Measurements from ENCODE around the gene MYO1E. TPM values are rescaled to one million over a fixed set of nuclear protein-coding genes. Genes with fewer than 3 reads are reported as not detected.

MYO1E gene
- total and polyA plus RNA-seq, 2 of the 8 experiments (the other 6 are each of a cell fraction or from before 2014, with no cell fraction given): 19.6 to 142 TPM

DNA sequence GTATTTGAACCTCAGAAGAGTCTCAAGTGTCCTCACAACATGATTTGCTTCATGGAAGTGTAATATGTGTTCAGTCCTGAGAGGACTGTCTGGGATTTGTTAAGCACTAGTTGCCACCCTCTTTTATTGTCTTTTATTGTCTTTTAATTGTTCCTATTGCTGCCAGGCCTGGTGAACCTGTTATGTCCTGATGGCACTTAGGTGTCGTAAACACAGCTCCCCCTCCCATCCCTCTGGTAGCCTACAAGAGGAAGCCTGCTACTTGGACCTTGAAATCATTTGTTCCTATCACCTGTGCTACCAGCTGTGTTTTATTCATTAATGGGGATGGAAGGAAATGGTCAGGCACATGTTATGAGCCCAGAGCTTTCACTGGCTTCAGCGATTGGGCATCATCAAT lies 248.4 kb downstream of the MYO1E start:
- peaks cover 8 to 61% (median 43%) of the 10 kb centered on the region in 4 experiments; a peak in 7 of 8 replicates for H3K36me3 ChIP-seq (ENCODE audit: control insufficient read depth in 2 of 4, insufficient read depth in 4 of 4, low read length in 3 of 4)
- no peak overlapping the region for H3K18ac ChIP-seq (ENCODE audit: extremely low read depth, low read length)
- H3K4me3 ChIP-seq (ENCODE audit: extremely low read depth in 1 of 4, insufficient read depth in 2 of 4, low read depth in 3 of 4, low read length in 4 of 4): no peak overlapping the region
- no peak overlapping the region for H3K9ac ChIP-seq (replicated peaks in 1 of 4; ENCODE audit: extremely low read depth in 1 of 4, low read depth in 3 of 4, low read length in 3 of 4)
- H2BK5ac ChIP-seq (ENCODE audit: low read depth, low read length): no peak overlapping the region
- H3K27me3 ChIP-seq (replicated peaks in 1 of 4; ENCODE audit: control insufficient read depth in 3 of 4, extremely low read depth in 1 of 4, insufficient read depth in 3 of 4, low read length in 3 of 4): no peaks in the 10 kb centered on the region
- ChIA-PET CTCF (ENCODE audit: partially characterized antibody) (interaction anchor here (0.6 to 1.6 kb wide), 6 partner anchors 10 to 157 kb away, joined by 3 to 4 read pairs (median 3); no protein-coding TSS in a partner anchor), POLR2A (ENCODE audit: partially characterized antibody) (interaction anchor here (0.9 to 2.2 kb wide), 3 partner anchors 8 to 14 kb away, joined by 3 to 7 read pairs (median 5); no protein-coding TSS in a partner anchor)
- no peak overlapping the region for H2BK20ac ChIP-seq (ENCODE audit: low read length)
- no peaks in the 10 kb centered on the region for H3K23me2 ChIP-seq (ENCODE audit: low read depth, low read length)
- no peak overlapping the region for H3K14ac ChIP-seq (ENCODE audit: insufficient read length)
- H4K20me1 ChIP-seq (replicated peaks in 1 of 2; ENCODE audit: control insufficient read depth in 1 of 2, insufficient read depth in 2 of 2, low read length in 2 of 2): no peaks in the 10 kb centered on the region
- no peaks in the 10 kb centered on the region for H3K79me1 ChIP-seq (ENCODE audit: low read depth, low read length)
- no peak for DNase-seq (ENCODE audit: low read depth in 1 of 2, low spot score in 2 of 2)
- no peak overlapping the region for H3K4me2 ChIP-seq (ENCODE audit: insufficient read depth in 1 of 2, low read depth in 2 of 2, low read length in 2 of 2)
- H3K4ac ChIP-seq (replicated peaks; ENCODE audit: insufficient read length, low read depth, low read length): no peak overlapping the region
- no peak overlapping the region for H2BK120ac ChIP-seq (replicated peaks; ENCODE audit: low read depth, low read length)
- H4K91ac ChIP-seq (replicated peaks; ENCODE audit: insufficient read length, low read length): no peak overlapping the region
- H3K79me2 ChIP-seq (ENCODE audit: control insufficient read depth in 1 of 2, insufficient read depth in 2 of 2, low read length in 2 of 2): peaks cover 0 to 3% of the 10 kb centered on the region in 2 experiments; a peak in 1 of 4 replicates
- no peak overlapping the region for H4K5ac ChIP-seq (ENCODE audit: insufficient read length, low read depth, low read length)
- no peak for TF ChIP-seq POLR2A (IDR thresholded peaks at IDR 0.05; ENCODE audit: control extremely low read depth in 1 of 2, low read depth in 2 of 2, low read length in 2 of 2)
- H2AFZ ChIP-seq (ENCODE audit: low read length): no peak overlapping the region
- H3K27ac ChIP-seq (ENCODE audit: low read depth, low read length): no peak overlapping the region
- peaks cover 0 to 3% of the 10 kb centered on the region in 2 experiments; a peak in 1 of 4 replicates for H3K9me3 ChIP-seq (ENCODE audit: insufficient read depth in 2 of 2, low read depth in 1 of 2, low read length in 1 of 2)
- no peak overlapping the region for H2BK12ac ChIP-seq (ENCODE audit: low read depth, low read length)
- no peak overlapping the region for H2BK15ac ChIP-seq (ENCODE audit: low read length)
- H2AK5ac ChIP-seq (ENCODE audit: low read depth, low read length): no peak overlapping the region
- H3K23ac ChIP-seq (ENCODE audit: insufficient read length): no peak overlapping the region
- H3K56ac ChIP-seq (replicated peaks; ENCODE audit: insufficient read length, low read depth, low read length): no peak overlapping the region
- H4K8ac ChIP-seq (ENCODE audit: extremely low read depth, insufficient read depth, low read length): no peak overlapping the region
- 100% methylated on average over 2 of the region's 2 CpGs; no CpG with 5 or more reads in 1 of the 2 experiments for WGBS, 2 experiments (ENCODE audit: extremely low coverage in 1 of 2, insufficient coverage in 1 of 2, insufficient read length in 1 of 2, insufficient replicate concordance in 2 of 2, low coverage in 1 of 2, low lambda C conversion rate in 2 of 2, missing lambda C conversion rate in 1 of 2)
- H3K4me1 ChIP-seq (replicated peaks in 1 of 4; ENCODE audit: control insufficient read depth in 3 of 4, insufficient read depth in 4 of 4, low read length in 3 of 4): no peaks in the 10 kb centered on the region
- no peak for FAIRE-seq
